SU-DHL-6 (cell line): Measurements from ENCODE around the gene PPP1R3A.

Source experiments
- CTCF ChIP-seq: fragments of 200-600 bp; sonication (generic); IDR thresholded peaks from one replicate; pipeline ENCODE4 v1.5.1; 2017; ENCODE audit warnings: antibody characterized with exemption, mild to moderate bottlenecking, low read length, moderate library complexity; ENCODE audit not compliant: insufficient read depth, poor library complexity, severe bottlenecking
- EZH2phosphoT487 ChIP-seq: fragments of 200-600 bp; sonication (generic), shearing (Covaris generic); conservative IDR thresholded peaks from 2 replicates; pipeline ENCODE4 v1.6.1; 2018; ENCODE audit warnings: mild to moderate bottlenecking, antibody characterized with exemption, low read length, moderate library complexity, mixed read lengths

- no peak for TF ChIP-seq CTCF
- no peak for TF ChIP-seq EZH2phosphoT487
Observed at GRCh38 chr7:113936535-113936934, 17.7 kb upstream of the PPP1R3A start.
